ENCODE data around the gene BMP6.

BMP6 gene

GRCh38 chr6:7819431-7820015 is 93.6 kb downstream of the BMP6 start:
- Histone ChIP-seq H3K27me3 (ENCODE audit: low read depth) (peaks cover 4% of the 10 kb centered on the region), H3K4me3 (no peak overlapping the region), H3K9me3 (no peaks in the 10 kb centered on the region), H3K36me3 (replicated peaks) (no peaks in the 10 kb centered on the region), H3K4me1 (no peaks in the 10 kb centered on the region)
- in situ Hi-C loops (cut with MboI; ENCODE audit: low sequenced_read_pairs): no loop called here
- no peak for DNase-seq (ENCODE audit: low spot score in 2 of 2)

DNA sequence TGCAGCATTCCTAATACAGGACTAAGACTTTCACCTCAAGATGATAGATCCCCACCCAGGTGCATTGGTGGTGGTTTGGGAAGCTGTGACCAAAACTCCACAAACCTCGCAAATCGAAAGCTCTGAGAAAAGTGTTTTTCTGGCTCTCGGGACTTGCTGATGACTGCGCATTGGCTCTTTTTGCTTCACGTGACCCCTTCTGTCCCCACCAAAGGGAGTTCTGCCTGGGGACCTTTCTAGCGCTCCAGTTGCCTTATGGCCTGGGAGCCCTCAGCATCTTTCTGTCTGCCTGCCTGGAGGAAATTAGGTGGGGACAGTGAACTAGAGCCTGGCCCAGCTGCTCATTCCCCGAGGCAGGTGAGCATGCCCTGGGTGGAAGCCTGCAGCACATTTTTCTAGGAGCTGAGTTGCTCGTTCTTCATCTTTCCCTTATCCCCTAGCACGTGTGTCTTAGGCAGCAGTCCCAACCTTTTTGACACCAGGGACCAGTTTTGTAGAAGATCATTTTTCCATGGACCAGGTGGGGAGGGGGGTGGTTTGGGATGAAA is 94.5 kb downstream of the BMP6 start:
- Histone ChIP-seq H3K9me3 (no peaks in the 10 kb centered on the region), H3K27me3 (ENCODE audit: low read depth) (peaks cover 4% of the 10 kb centered on the region; the same call in 1 of the 2 replicates), H3K4me3 (no peak overlapping the region), H3K36me3 (replicated peaks) (no peaks in the 10 kb centered on the region), H3K4me1 (no peaks in the 10 kb centered on the region)
- in situ Hi-C loops (cut with MboI; ENCODE audit: low sequenced_read_pairs): no loop called here
- no peak for DNase-seq (ENCODE audit: low spot score in 2 of 2)

DNA sequence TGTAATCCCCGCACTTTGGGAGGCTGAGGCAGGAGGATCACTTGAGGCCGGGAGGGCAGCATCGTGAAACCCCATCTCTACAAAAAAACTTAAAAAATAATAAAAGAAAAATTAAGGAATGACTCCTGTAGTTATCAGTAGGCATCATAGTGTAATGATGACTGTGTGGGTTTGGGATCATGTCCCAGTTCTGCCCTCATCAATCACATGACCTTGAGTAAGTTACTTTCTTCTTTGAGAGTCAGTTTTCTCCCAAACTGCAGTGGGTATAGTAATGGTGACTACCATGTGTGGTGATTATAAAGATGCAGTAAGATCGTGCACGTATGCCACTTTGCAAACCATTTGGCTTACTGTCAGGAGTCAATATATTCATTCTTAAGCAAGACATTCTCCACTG is 95.5 kb downstream of the BMP6 start:
- Histone ChIP-seq H3K27me3 (ENCODE audit: low read depth) (peaks cover 4% of the 10 kb centered on the region; the same call in 1 of the 2 replicates), H3K9me3 (no peaks in the 10 kb centered on the region), H3K4me1 (no peaks in the 10 kb centered on the region), H3K36me3 (replicated peaks) (no peaks in the 10 kb centered on the region), H3K4me3 (no peak overlapping the region)
- in situ Hi-C loops (cut with MboI; ENCODE audit: low sequenced_read_pairs): no loop called here
- DNase-seq (ENCODE audit: low spot score in 2 of 2): no peak

- no peaks in the 10 kb centered on the region for H3K27me3 ChIP-seq (ENCODE audit: low read depth)
- no peaks in the 10 kb centered on the region for H3K9me3 ChIP-seq
- no peak for DNase-seq (ENCODE audit: low spot score in 2 of 2)
- no peaks in the 10 kb centered on the region for H3K4me1 ChIP-seq
- in situ Hi-C loops (cut with MboI; ENCODE audit: low sequenced_read_pairs): no loop called here
- H3K36me3 ChIP-seq (replicated peaks): no peaks in the 10 kb centered on the region
- no peak overlapping the region for H3K4me3 ChIP-seq
Measured at GRCh38 chr6:7823552-7823951, 97.7 kb downstream of the BMP6 start.

DNA sequence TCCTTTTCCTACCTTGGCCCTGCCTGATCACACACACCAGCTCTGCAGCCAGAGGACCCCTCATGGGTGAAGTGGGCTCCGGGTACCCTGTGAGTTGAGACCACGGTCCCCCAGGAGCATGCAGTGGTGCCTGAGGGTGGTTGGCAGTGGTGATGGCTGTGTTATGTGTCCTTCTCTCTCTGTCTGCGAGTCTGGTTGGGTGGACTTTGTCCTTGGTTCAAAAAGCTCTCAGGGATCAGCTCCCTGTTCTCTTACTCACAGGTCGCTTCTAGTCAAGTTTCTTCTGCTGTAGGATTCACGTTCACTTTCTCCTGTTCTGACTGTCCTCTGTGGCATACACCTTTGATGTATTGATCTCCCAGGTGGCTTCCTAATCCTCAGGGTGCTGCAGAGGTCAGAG is 100.1 kb downstream of the BMP6 start:
- Histone ChIP-seq H3K4me3 (no peak overlapping the region), H3K9me3 (no peaks in the 10 kb centered on the region), H3K27me3 (ENCODE audit: low read depth) (no peaks in the 10 kb centered on the region), H3K4me1 (no peaks in the 10 kb centered on the region; the same call in 1 of the 2 replicates), H3K36me3 (replicated peaks) (no peaks in the 10 kb centered on the region)
- in situ Hi-C loops (cut with MboI; ENCODE audit: low sequenced_read_pairs): no loop called here
- no peak for DNase-seq (ENCODE audit: low spot score in 2 of 2)

DNA sequence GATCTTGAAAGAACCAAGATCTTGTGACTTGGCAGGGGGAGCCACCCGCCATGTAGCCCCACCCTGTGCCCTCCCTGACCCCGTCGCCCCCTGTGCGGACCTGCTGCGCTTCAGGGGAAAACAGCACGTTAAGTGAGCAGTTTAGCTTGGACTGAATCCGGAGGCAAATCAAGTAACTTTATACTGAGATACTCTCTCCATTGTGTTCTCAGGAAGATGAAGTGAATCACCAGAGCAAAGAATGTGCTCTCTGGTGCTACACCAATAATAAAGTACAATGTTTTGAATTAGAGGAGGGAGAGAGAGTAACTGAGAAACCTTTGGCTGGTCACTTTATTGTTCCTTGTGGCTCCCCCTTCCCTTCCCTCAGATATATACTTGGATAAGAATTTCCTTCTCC is 101.2 kb downstream of the BMP6 start:
- no peaks in the 10 kb centered on the region for H3K9me3 ChIP-seq
- no peaks in the 10 kb centered on the region for H3K27me3 ChIP-seq (ENCODE audit: low read depth)
- in situ Hi-C loops (cut with MboI; ENCODE audit: low sequenced_read_pairs): no loop called here
- H3K4me1 ChIP-seq: no peaks in the 10 kb centered on the region; the same call in 1 of the 2 replicates
- no peaks in the 10 kb centered on the region for H3K36me3 ChIP-seq (replicated peaks)
- H3K4me3 ChIP-seq: no peak overlapping the region
- DNase-seq (ENCODE audit: low spot score in 2 of 2): no peak

DNA sequence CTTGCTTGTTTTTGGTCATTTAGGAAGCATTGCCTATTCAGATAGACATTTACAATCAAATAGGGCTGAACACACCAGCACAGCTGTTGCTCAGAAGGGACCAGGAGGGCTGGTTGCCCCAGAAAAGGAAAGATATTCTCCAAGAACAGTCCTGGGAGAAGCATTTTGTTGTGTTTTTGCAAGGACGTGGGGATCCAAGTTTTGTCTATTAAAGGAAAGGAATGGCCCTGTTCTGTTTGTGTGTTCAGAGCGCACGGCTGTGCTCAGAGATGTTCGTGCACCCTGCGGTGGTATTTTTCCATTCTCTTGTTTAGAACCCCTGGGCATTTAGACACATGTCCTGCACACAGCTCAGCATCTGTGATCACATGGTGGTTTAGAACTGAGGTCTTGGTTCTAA is 102.2 kb downstream of the BMP6 start:
- H3K4me3 ChIP-seq: no peak overlapping the region
- no peaks in the 10 kb centered on the region for H3K36me3 ChIP-seq (replicated peaks)

GRCh38 chr6:7832904-7833750 is 107.2 kb downstream of the BMP6 start:
- Histone ChIP-seq H3K9me3 (no peaks in the 10 kb centered on the region), H3K27me3 (ENCODE audit: low read depth) (no peaks in the 10 kb centered on the region), H3K36me3 (replicated peaks) (no peaks in the 10 kb centered on the region), H3K4me3 (no peak overlapping the region), H3K4me1 (no peaks in the 10 kb centered on the region; the same call in 1 of the 2 replicates)
- no peak for DNase-seq (ENCODE audit: low spot score in 2 of 2)
- in situ Hi-C loops (cut with MboI; ENCODE audit: low sequenced_read_pairs): no loop called here

More for the DNA sequence above, 102.2 kb downstream of the BMP6 start:
- no peaks in the 10 kb centered on the region; the same call in 1 of the 2 replicates for H3K4me1 ChIP-seq
- H3K27me3 ChIP-seq (ENCODE audit: low read depth): no peaks in the 10 kb centered on the region
- DNase-seq (ENCODE audit: low spot score in 2 of 2): no peak
- in situ Hi-C loops (cut with MboI; ENCODE audit: low sequenced_read_pairs): no loop called here
- H3K9me3 ChIP-seq: no peaks in the 10 kb centered on the region

DNA sequence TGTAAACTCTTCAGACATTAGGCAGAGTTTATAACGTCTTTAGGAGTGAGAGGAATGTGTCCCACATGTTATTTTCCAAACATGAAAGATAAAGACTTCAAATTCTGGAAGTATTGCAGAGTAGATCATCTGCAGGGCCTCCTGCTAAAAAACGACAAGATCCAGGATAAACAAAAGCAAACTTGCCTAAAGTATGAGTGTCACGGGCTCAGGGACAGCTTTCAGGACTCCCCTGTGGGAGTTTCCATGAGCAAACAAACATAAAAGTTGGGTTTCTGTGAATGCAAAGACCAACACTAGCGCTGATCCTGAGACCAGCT is 107.8 kb downstream of the BMP6 start:
- DNase-seq (ENCODE audit: low spot score in 2 of 2): no peak
- Histone ChIP-seq H3K27me3 (ENCODE audit: low read depth) (no peaks in the 10 kb centered on the region), H3K4me1 (no peaks in the 10 kb centered on the region; the same call in 1 of the 2 replicates), H3K4me3 (no peak overlapping the region), H3K36me3 (replicated peaks) (no peaks in the 10 kb centered on the region), H3K9me3 (no peaks in the 10 kb centered on the region)
- in situ Hi-C loops (cut with MboI; ENCODE audit: low sequenced_read_pairs): no loop called here

DNA sequence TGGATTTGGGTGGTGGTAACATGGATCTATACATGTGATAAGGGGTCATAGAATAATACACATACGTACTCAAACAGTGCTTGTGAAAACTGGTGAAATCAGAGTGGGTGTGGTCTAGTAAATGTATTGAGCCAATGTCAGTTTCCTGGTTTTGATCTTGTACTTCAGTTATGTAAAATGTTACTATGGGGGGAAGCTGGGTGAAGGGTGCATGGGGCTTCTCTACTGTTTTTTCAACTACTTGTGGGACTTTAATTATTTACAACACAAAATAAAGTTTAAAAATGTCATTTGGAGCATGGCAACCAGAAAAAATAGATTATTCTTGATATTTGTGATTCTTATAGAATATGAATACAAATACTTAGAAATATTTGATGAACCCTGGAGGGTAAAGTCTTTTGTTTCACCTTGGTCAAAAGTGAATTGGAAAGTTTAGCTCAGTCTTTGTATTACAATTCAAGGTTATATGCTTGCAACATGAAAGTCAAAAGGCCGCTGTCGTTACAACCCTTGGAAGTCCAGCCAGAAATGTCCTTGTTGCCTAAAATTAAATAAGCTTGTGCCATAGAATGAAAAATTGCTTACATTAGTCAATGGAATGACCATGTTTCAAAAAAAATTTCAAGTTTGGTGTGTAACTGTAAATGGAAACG is 110.6 kb downstream of the BMP6 start:
- H3K27me3 ChIP-seq (ENCODE audit: low read depth): 0 out of 2 replicates have a peak, but pooled peaks cover 4% of the 10 kb centered on the region
- no peak for DNase-seq (ENCODE audit: low spot score in 2 of 2)
- H3K4me1 ChIP-seq: no peaks in the 10 kb centered on the region; the same call in 1 of the 2 replicates
- H3K36me3 ChIP-seq (replicated peaks): no peaks in the 10 kb centered on the region
- H3K4me3 ChIP-seq: no peak overlapping the region
- in situ Hi-C loops (cut with MboI; ENCODE audit: low sequenced_read_pairs): no loop called here
- no peaks in the 10 kb centered on the region for H3K9me3 ChIP-seq

DNA sequence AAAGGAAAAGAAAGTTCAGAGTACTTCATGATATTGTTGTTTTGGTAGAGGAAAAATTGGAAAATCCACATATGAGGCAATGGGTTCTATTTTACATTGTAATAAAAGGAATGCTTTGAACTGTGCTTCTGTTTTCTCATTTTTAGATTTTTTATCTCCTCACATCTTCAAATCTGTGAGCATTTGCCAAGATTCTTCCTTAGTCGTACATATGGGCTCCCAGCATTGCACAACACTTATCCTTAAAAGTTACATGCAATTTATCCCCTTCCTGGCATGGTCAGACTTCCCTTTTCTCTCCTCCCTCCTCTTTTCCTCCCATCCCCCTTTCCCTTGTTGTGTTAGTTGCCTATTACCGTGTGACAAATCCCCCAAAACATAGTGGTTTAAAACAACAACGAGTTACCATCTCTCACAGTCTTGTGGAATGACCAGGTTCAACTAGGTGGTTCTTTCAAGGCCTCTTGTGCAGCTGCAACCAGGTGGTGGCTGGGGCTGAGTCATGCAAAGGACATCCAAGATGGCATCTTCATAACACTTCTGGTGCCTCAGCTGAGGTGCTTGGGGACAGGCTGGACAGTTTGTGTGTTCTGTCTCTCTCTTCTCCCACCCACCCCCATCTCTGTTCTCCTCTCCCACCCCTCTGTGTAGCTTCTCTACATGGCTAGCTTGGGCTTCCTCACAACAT is 116.0 kb downstream of the BMP6 start:
- Histone ChIP-seq H3K36me3 (replicated peaks) (no peaks in the 10 kb centered on the region), H3K4me3 (no peak overlapping the region), H3K27me3 (ENCODE audit: low read depth) (0 out of 2 replicates have a peak, but pooled peaks cover 4% of the 10 kb centered on the region), H3K4me1 (no peaks in the 10 kb centered on the region; the same call in 1 of the 2 replicates), H3K9me3 (no peaks in the 10 kb centered on the region)
- DNase-seq (ENCODE audit: low spot score in 2 of 2): no peak
- in situ Hi-C loops (cut with MboI; ENCODE audit: low sequenced_read_pairs): no loop called here

GRCh38 chr6:7846966-7847818 is 121.3 kb downstream of the BMP6 start:
- H3K9me3 ChIP-seq: peaks cover 3% of the 10 kb centered on the region; the same call in 1 of the 2 replicates
- H3K27me3 ChIP-seq (ENCODE audit: low read depth): no peaks in the 10 kb centered on the region
- in situ Hi-C loops (cut with MboI; ENCODE audit: low sequenced_read_pairs): no loop called here
- DNase-seq (ENCODE audit: low spot score in 2 of 2): no peak
- no peak overlapping the region for H3K4me3 ChIP-seq
- H3K4me1 ChIP-seq: no peaks in the 10 kb centered on the region
- no peaks in the 10 kb centered on the region for H3K36me3 ChIP-seq (replicated peaks)

GRCh38 chr6:7848229-7848628 is 122.3 kb downstream of the BMP6 start:
- Histone ChIP-seq H3K27me3 (ENCODE audit: low read depth) (no peaks in the 10 kb centered on the region), H3K9me3 (peaks cover 3% of the 10 kb centered on the region; the same call in 1 of the 2 replicates), H3K4me1 (no peaks in the 10 kb centered on the region), H3K36me3 (replicated peaks) (no peaks in the 10 kb centered on the region), H3K4me3 (no peak overlapping the region)
- no peak for DNase-seq (ENCODE audit: low spot score in 2 of 2)
- in situ Hi-C loops (cut with MboI; ENCODE audit: low sequenced_read_pairs): no loop called here

Measured in HAP-1 (cell line).